GM23338 (cell line): Measurements from ENCODE around the gene ZPR1. TPM values are rescaled to one million over a fixed set of nuclear protein-coding genes. Genes with fewer than 3 reads are reported as not detected.

ENCODE experiments used
- ATAC-seq: fragments of 200-7000 bp; cut with Tn5 transposase; 3 replicates; pipeline ENCODE4 v1.9.1; 2020
- DNase-seq: peaks from one replicate; pipeline ENCODE4 v3.0.0-alpha.2; 2015; ENCODE audit warnings: low spot score
- H2AFZ ChIP-seq: fragments of 200-600 bp; sonication (generic); 2 replicates; pipeline ENCODE4 v1.8.0; 2016; ENCODE audit warnings: antibody characterized with exemption, mild to moderate bottlenecking, moderate library complexity
- H3F3A ChIP-seq: fragments of 200-600 bp; sonication (generic); replicated peaks from 2 replicates; pipeline ENCODE4 v1.8.0; 2017; ENCODE audit warnings: antibody characterized with exemption, mixed run types, low read depth
- H3K27ac ChIP-seq: fragments of 200-600 bp; sonication (generic); 2 replicates; pipeline ENCODE4 v1.6.1; 2016; ENCODE audit warnings: low read depth
- H3K27me3 ChIP-seq: fragments of 200-600 bp; sonication (generic); 2 replicates; pipeline ENCODE4 v1.8.0; 2016; ENCODE audit warnings: mild to moderate bottlenecking, mixed run types, moderate library complexity; ENCODE audit not compliant: insufficient read depth
- H3K36me3 ChIP-seq: fragments of 200-600 bp; sonication (generic); 2 replicates; pipeline ENCODE4 v1.8.0; 2016; ENCODE audit warnings: mild to moderate bottlenecking; ENCODE audit not compliant: insufficient read depth
- H3K4me1 ChIP-seq: fragments of 200-600 bp; sonication (generic); 2 replicates; pipeline ENCODE4 v1.8.0; 2016; ENCODE audit warnings: mild to moderate bottlenecking, moderate library complexity; ENCODE audit not compliant: insufficient read depth
- H3K4me2 ChIP-seq: fragments of 200-600 bp; sonication (generic); 2 replicates; pipeline ENCODE4 v1.7.1; 2017; ENCODE audit warnings: mixed run types
- H3K4me3 ChIP-seq: fragments of 200-600 bp; sonication (generic); 2 replicates; pipeline ENCODE4 v1.6.1; 2016; ENCODE audit warnings: mixed run types
- H3K79me2 ChIP-seq: fragments of 200-600 bp; sonication (generic); replicated peaks from 2 replicates; pipeline ENCODE4 v1.8.0; 2017; ENCODE audit warnings: mild to moderate bottlenecking; ENCODE audit not compliant: insufficient read depth
- H3K9me2 ChIP-seq: fragments of 200-600 bp; sonication (generic); 2 replicates; pipeline ENCODE4 v1.8.0; 2017; ENCODE audit not compliant: insufficient read depth
- H4K20me1 ChIP-seq: fragments of 200-600 bp; sonication (generic); replicated peaks from 2 replicates; pipeline ENCODE4 v1.8.0; 2017; ENCODE audit warnings: mild to moderate bottlenecking; ENCODE audit not compliant: insufficient read depth
- H3K27ac Mint-ChIP-seq: 2 replicates; pipeline ENCODE4 v1.8.0; 2020; ENCODE audit warnings: inconsistent platforms, mild to moderate bottlenecking, moderate library complexity, mixed read lengths
- H3K27me3 Mint-ChIP-seq: 3 replicates; pipeline ENCODE4 v1.8.0; 2022; ENCODE audit warnings: low read depth, mild to moderate bottlenecking, moderate library complexity, mixed read lengths, inconsistent platforms; ENCODE audit not compliant: insufficient read depth, poor library complexity
- H3K36me3 Mint-ChIP-seq: 3 replicates; pipeline ENCODE4 v1.8.0; 2021; ENCODE audit warnings: low read depth, mild to moderate bottlenecking, inconsistent platforms, moderate library complexity, mixed read lengths
- H3K4me1 Mint-ChIP-seq: 3 replicates; pipeline ENCODE4 v1.8.0; 2020; ENCODE audit warnings: mild to moderate bottlenecking, inconsistent platforms, mixed read lengths
- H3K4me3 Mint-ChIP-seq: 3 replicates; pipeline ENCODE4 v1.8.0; 2021; ENCODE audit warnings: moderate library complexity, mild to moderate bottlenecking, inconsistent platforms, mixed read lengths
- H3K9me3 Mint-ChIP-seq: 3 replicates; pipeline ENCODE4 v1.8.0; 2020; ENCODE audit warnings: moderate library complexity, mild to moderate bottlenecking, inconsistent platforms, mixed read lengths
- CREB1 ChIP-seq: fragments of 250-450 bp; sonication (Bioruptor Pico); IDR thresholded peaks from 2 replicates; pipeline ENCODE4 v1.5.0; 2020; ENCODE audit warnings: low read depth, mild to moderate bottlenecking, moderate library complexity
- CTCF ChIP-seq, 2 experiments: fragments of 200-600 bp in 1 of 2; sonication (generic) in 1 of 2; conservative IDR thresholded peaks; 2 replicates each; pipeline versions ENCODE4 v1.5.1 to v1.6.1; 2016 to 2017; ENCODE audit warnings: antibody characterized with exemption in 2 of 2, low read depth in 2 of 2, mild to moderate bottlenecking in 2 of 2, moderate library complexity in 1 of 2
- ETS1 ChIP-seq: IDR thresholded peaks from 2 replicates; pipeline ENCODE4 v1.6.1; 2016; ENCODE audit warnings: antibody characterized with exemption
- EZH2 ChIP-seq: fragments of 200-600 bp; sonication (generic); IDR thresholded peaks from one replicate; pipeline ENCODE4 v1.8.0; 2017; ENCODE audit warnings: antibody characterized with exemption, mild to moderate bottlenecking, low read depth; ENCODE audit not compliant: unreplicated experiment
- EZH2phosphoT487 ChIP-seq: fragments of 200-600 bp; sonication (generic); IDR thresholded peaks from one replicate; pipeline ENCODE4 v1.8.1; 2018; ENCODE audit warnings: antibody characterized with exemption; ENCODE audit not compliant: unreplicated experiment
- JUNB ChIP-seq: IDR thresholded peaks from one replicate; pipeline ENCODE4 v1.6.1; 2016; ENCODE audit warnings: antibody characterized with exemption; ENCODE audit not compliant: unreplicated experiment
- NANOG ChIP-seq: IDR thresholded peaks from 2 replicates; pipeline ENCODE4 v1.6.1; 2016; ENCODE audit warnings: antibody characterized with exemption, borderline replicate concordance
- POLR2AphosphoS5 ChIP-seq: IDR thresholded peaks from 2 replicates; pipeline ENCODE4 v1.6.1; 2016; ENCODE audit warnings: antibody characterized with exemption, low read depth
- REST ChIP-seq: IDR thresholded peaks from one replicate; pipeline ENCODE4 v1.6.1; 2018; ENCODE audit warnings: antibody characterized with exemption; ENCODE audit not compliant: unreplicated experiment
- STAT1 ChIP-seq: IDR thresholded peaks from one replicate; pipeline ENCODE4 v1.6.1; 2016; ENCODE audit warnings: antibody characterized with exemption; ENCODE audit not compliant: unreplicated experiment
- ZNF114 ChIP-seq: fragments of 250-450 bp; sonication (Bioruptor Pico); IDR thresholded peaks from 2 replicates; pipeline ENCODE4 v1.5.0; 2020; ENCODE audit warnings: mild to moderate bottlenecking, moderate library complexity
- ZNF331 ChIP-seq: fragments of 250-450 bp; sonication (Bioruptor Pico); IDR thresholded peaks from 2 replicates; pipeline ENCODE4 v1.5.0; 2020; ENCODE audit warnings: low read depth, mild to moderate bottlenecking, moderate library complexity
- ZNF462 ChIP-seq: fragments of 250-450 bp; sonication (Bioruptor Pico); IDR thresholded peaks from 2 replicates; pipeline ENCODE4 v1.5.0; 2020; ENCODE audit warnings: mild to moderate bottlenecking, moderate library complexity
- polyA plus RNA-seq: library from polyadenylated mRNA; unstranded; fragments of >200 nt; fragmentation: Nextera tagmentation; extraction: Ambion mirVana; gene quantifications from 2 replicates; pipeline ENCODE4 v1.2.1, GENCODE V29; 2016
- total RNA-seq: library from RNA; depleted of rRNA; stranded (reverse); fragments of >200 nt; shearing (Covaris generic); gene quantifications from 2 replicates; pipeline ENCODE4 v1.2.3, GENCODE V29; 2014

The ZPR1 gene
- total and polyA plus RNA-seq, 2 experiments from 2014 or later: 55.4 to 96.7 TPM

- H3K4me2 ChIP-seq: no peak within 1 kb of the TSS
- H3K4me3 Mint-ChIP-seq: no peak within 1 kb of the TSS
- H3K36me3 Mint-ChIP-seq: no peaks in the 10 kb centered on the region
- DNase-seq: no peak
- no peak within 1 kb of the TSS for H3K4me3 ChIP-seq
- H3K4me1 ChIP-seq: no peaks in the 10 kb centered on the region
- H3K27ac Mint-ChIP-seq: no peak within 1 kb of the TSS
- no peaks in the 10 kb centered on the region for H3K9me2 ChIP-seq
- peaks cover 9% of the 10 kb centered on the region for H3K27me3 Mint-ChIP-seq
- no peaks in the 10 kb centered on the region for H3K27me3 ChIP-seq
- H3K9me3 Mint-ChIP-seq: no peaks in the 10 kb centered on the region
- no peak within 1 kb of the TSS for H2AFZ ChIP-seq
- H3F3A ChIP-seq: no peaks in the 10 kb centered on the region
- H3K36me3 ChIP-seq: no peaks in the 10 kb centered on the region
- H3K79me2 ChIP-seq: no peaks in the 10 kb centered on the region
- H4K20me1 ChIP-seq: no peaks in the 10 kb centered on the region
- peaks cover under 1% of the 10 kb centered on the region for H3K4me1 Mint-ChIP-seq
- H3K27ac ChIP-seq: no peak within 1 kb of the TSS
- no peak for TF ChIP-seq CTCF (conservative IDR thresholded peaks at IDR 0.05; ENCODE audit: low read depth in 2 of 2)
- TF ChIP-seq CREB1: no peak
- TF ChIP-seq REST: no peak
- no peak for TF ChIP-seq EZH2phosphoT487
- no peak for TF ChIP-seq POLR2AphosphoS5
- TF ChIP-seq ETS1: no peak
- TF ChIP-seq NANOG: no peak
- TF ChIP-seq ZNF114 (CRISPR knock-in tag): no peak
- no peak for TF ChIP-seq JUNB
- no peak for TF ChIP-seq STAT1
- TF ChIP-seq ZNF331: no peak
- no peak for TF ChIP-seq EZH2
- TF ChIP-seq ZNF462 (CRISPR knock-in tag): no peak
- ATAC-seq: peak; percentile 23
Measured at GRCh38 chr11:116829525-116830183, 41.8 kb upstream of the ZPR1 start, which contains the start of gene APOC3. Gene APOC3 (plus strand): TSS chr11:116829907. CDS start chr11:116830583, 676 bp downstream.
